Muscle of leg (tissue), 11 donors: ENCODE data around the gene SSBP3. TPM values are rescaled to one million over a fixed set of nuclear protein-coding genes. Genes with fewer than 3 reads are reported as not detected.
A peak's percentile ranks its signal among the peaks of the same experiment; 100 is the strongest.

Source experiments
- DNase-seq: peaks from one replicate; pipeline ENCODE4 v3.0.0; 2013
- H3K27ac ChIP-seq: one replicate; pipeline ENCODE4 v1.5.1; 2013; ENCODE audit warnings: mild to moderate bottlenecking, low read length, control low read depth
- H3K27me3 ChIP-seq: one replicate; pipeline ENCODE4 v1.6.1; 2013; ENCODE audit warnings: low read length; ENCODE audit not compliant: control insufficient read depth, insufficient read depth
- H3K36me3 ChIP-seq: one replicate; pipeline ENCODE4 v1.6.1; 2013; ENCODE audit warnings: low read length; ENCODE audit not compliant: control insufficient read depth, insufficient read depth
- H3K4me1 ChIP-seq: one replicate; pipeline ENCODE4 v1.6.1; 2013; ENCODE audit warnings: low read length; ENCODE audit not compliant: control insufficient read depth, insufficient read depth
- H3K4me3 ChIP-seq: one replicate; pipeline ENCODE4 v1.5.1; 2013; ENCODE audit warnings: low read length, control low read depth
- H3K9me3 ChIP-seq: replicated peaks from 2 replicates; pipeline ENCODE4 v1.6.1; 2013; ENCODE audit warnings: low read depth, low read length; ENCODE audit not compliant: control insufficient read depth
- WGBS: methylation state at CpG from one replicate; pipeline ENCODE4 v1.1.5; 2013; ENCODE audit warnings: missing lambda C conversion rate; ENCODE audit not compliant: insufficient coverage; 5-methylcytosine and 5-hydroxymethylcytosine counted together
- polyA plus RNA-seq, 8 donors: library from polyadenylated mRNA; unstranded; fragments of 120-200 nt; gene quantifications; one replicate each; pipeline versions ENCODE4 v1.2.1 to v1.2.3, GENCODE V29; 2013; ENCODE audit warnings: inconsistent platforms in 1 of 8, low replicate concordance in 1 of 8; ENCODE audit not compliant: insufficient read length in 8 of 8, insufficient read depth in 1 of 8
- total RNA-seq: library from RNA; stranded (reverse); fragments of 120-200 nt; gene quantifications from one replicate; pipeline ENCODE4 v1.2.4, GENCODE V29; 2013

SSBP3 gene
- total and polyA plus RNA-seq, 9 donors = 14.9 to 63.8 (median 54.2) TPM

DNA sequence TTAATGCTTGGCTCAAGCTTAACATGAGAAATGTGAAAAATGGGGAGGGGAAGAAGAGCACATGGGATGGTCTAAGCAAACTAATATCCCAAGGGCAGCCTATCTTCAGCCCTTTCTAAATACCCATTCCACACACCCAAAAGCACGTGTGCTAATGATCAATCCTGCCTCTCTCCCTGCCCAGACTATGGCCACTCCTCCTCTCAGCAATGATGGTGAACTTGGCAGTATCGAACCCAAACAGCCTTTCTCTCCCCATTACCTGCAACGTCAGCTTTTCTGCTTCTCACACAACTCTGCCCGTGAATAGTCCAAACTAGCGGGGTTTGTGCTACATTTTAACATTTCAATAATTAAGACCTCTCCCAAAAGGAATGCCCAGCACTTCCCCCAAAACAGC, 41.6 kb downstream of the SSBP3 start:
- Histone ChIP-seq H3K36me3 (peaks cover 2% of the 10 kb centered on the region), H3K9me3 (no peaks in the 10 kb centered on the region), H3K4me3 (no peak overlapping the region), H3K27ac (no peak overlapping the region), H3K27me3 (no peaks in the 10 kb centered on the region), H3K4me1 (peaks cover 12% of the 10 kb centered on the region)
- DNase-seq = no peak
- WGBS = 70% methylated on average over 3 of the region's 5 CpGs

DNA sequence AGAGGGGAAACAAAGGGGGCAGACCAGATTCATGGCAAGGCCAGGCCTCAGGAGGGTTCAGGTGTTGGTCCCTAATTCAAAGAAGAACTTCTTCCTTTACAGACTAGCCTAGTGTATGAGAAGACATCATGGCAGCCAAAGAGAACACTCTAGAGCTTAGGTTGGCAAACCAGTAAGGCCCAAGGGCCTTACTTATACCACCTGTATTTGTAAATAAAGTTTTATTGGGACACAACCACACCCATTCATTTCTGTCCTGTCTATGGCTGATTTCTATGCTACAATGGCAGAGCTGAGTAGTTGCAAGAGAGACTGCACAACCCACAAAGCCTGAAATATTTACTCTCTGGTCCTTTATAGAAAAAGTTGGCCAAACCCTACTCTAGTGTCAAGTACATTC, 42.3 kb downstream of the SSBP3 start:
- Histone ChIP-seq H3K36me3 (peaks cover 2% of the 10 kb centered on the region), H3K27ac (no peak overlapping the region), H3K4me1 (peaks cover 12% of the 10 kb centered on the region), H3K9me3 (no peaks in the 10 kb centered on the region), H3K27me3 (no peaks in the 10 kb centered on the region), H3K4me3 (no peak overlapping the region)
- no peak for DNase-seq

DNA sequence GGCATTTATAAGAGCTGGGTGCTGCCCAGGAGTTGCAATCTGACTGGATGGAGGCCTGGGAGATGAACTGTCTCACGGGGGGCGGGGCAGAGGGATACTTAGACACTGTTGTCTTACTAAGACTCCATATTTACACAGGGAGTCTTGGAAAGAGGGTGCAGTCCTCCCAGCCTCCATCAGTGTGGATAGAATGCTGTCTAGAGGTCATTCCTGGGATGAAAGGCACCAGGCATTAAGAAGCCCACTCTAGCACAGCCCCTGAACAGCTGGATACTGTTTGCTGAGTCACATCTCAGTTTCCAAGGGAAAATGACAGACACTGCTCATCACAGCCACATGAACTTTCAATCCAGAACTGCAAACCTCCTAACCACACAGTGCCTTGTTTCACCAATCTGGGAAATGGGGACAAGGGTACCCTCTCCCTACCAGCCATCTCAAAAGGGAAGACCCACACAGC, 43.3 kb downstream of the SSBP3 start:
- no CpG with 5 or more reads among the region's 2 CpGs for WGBS
- no peaks in the 10 kb centered on the region for H3K27me3 ChIP-seq
- H3K4me3 ChIP-seq = no peak overlapping the region
- peaks cover 12% of the 10 kb centered on the region for H3K4me1 ChIP-seq
- H3K27ac ChIP-seq = no peak overlapping the region
- H3K9me3 ChIP-seq = no peaks in the 10 kb centered on the region
- no peak for DNase-seq
- peaks cover 5% of the 10 kb centered on the region for H3K36me3 ChIP-seq

DNA sequence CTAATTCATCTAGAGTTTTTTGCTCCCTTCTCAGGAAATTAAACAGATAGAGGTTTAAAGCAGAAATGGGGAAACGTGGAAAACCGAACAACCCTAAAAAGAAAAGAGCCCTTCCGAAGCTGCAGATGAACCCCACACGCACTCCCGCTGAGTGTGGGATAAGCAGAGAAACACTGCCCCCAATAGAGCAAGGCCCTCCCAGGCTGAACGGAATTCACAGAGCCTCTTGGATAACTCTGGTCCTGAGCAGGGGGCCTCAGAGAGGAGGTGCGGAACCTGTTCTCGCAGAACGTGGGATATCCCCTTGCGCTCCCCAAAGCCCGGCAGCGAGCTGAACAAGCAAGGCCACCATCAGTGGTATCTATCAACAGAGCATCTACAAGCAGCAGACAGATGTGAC, 44.9 kb downstream of the SSBP3 start:
- no peaks in the 10 kb centered on the region for H3K27me3 ChIP-seq
- H3K9me3 ChIP-seq = no peaks in the 10 kb centered on the region
- peak; percentile 67 for DNase-seq
- 29% methylated on average over 10 of the region's 12 CpGs for WGBS
- H3K27ac ChIP-seq = no peak overlapping the region
- H3K4me1 ChIP-seq = peaks cover 23% of the 10 kb centered on the region
- H3K36me3 ChIP-seq = peaks cover 10% of the 10 kb centered on the region
- H3K4me3 ChIP-seq = no peak overlapping the region

DNA sequence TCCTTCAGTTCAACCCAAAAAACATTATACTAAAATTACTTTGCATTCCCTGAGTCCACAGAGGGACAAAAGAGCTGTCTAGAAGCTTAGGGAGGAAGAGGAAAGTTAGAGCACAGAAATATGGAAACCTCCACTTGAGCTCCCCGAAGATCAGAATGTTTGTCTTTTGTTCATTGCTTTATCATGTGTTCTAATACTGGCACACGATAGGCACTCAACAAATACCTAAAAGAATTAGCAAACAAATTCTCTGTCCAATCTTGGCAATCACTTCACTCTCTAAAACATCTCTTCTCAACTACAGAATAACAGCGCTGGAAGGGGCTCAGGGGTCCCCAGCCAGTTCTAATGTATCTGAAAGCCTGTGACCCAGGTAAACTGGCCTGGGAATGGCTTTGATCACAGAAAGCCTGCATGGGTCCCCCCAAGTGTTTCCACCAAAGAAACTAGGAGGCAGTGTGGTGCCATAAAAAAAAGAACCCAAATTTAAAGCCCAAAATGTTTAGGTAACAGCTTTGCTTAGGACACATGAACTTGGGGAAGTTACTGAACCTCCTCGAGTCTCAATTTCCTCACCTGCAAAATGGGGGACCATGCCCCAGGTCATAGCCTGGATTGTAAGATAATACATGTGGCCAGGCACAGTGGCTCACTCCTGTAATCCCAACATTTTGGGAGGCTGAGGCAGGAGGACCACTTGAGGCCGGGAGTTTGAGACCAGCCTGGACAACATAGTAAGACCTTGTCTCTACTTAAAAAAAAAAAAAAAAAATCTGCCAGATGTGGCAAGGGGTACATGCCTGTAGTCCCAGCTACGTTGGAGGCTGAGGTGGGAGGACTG, 45.8 kb downstream of the SSBP3 start:
- no peak overlapping the region for H3K4me3 ChIP-seq
- DNase-seq = no peak
- peaks cover 33% of the 10 kb centered on the region for H3K4me1 ChIP-seq
- no peaks in the 10 kb centered on the region for H3K9me3 ChIP-seq
- WGBS = 76% methylated on average over 2 of the region's 6 CpGs
- H3K36me3 ChIP-seq = peaks cover 10% of the 10 kb centered on the region
- H3K27ac ChIP-seq = no peak overlapping the region
- no peaks in the 10 kb centered on the region for H3K27me3 ChIP-seq

DNA sequence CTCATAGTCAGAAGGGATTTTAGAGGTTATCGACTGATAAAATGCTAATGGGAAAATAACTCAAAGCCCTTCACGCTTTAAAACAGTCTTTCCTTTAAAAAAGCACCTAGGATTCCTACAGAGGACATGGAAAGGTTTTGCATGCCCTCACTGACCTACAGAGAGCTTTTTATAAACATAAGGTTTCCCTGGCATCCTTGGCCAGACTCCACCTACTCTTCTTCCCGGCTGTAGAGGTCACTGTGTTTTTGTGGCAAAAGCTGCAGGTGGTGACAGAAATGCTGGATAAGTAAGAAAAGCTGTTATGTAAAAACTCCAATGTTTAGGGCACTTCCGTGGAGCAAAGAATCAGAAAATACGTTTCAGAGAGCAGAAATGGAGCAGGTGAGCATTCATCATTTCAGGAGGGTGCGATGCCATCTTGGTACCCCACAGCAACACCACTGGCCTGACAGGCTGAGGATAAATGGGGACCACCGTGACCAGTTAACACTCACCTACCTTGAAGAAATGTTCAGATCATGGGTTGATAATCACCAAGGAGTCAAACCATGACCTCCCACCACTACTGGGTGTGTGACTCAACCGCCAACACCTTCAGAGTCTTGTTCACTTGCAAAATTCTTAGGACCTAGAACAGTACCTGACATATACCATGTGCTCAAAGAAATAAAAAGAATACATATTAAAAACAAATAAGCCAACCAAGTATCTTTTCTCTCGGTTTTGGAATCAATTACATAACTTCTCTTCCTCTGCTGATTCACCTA, 46.6 kb downstream of the SSBP3 start:
- Histone ChIP-seq H3K27me3 (no peaks in the 10 kb centered on the region), H3K4me1 (peaks cover 33% of the 10 kb centered on the region), H3K9me3 (no peaks in the 10 kb centered on the region), H3K27ac (no peak overlapping the region), H3K36me3 (peaks cover 10% of the 10 kb centered on the region), H3K4me3 (no peak overlapping the region)
- no peak for DNase-seq
- 74% methylated on average over 5 of the region's 9 CpGs for WGBS

DNA sequence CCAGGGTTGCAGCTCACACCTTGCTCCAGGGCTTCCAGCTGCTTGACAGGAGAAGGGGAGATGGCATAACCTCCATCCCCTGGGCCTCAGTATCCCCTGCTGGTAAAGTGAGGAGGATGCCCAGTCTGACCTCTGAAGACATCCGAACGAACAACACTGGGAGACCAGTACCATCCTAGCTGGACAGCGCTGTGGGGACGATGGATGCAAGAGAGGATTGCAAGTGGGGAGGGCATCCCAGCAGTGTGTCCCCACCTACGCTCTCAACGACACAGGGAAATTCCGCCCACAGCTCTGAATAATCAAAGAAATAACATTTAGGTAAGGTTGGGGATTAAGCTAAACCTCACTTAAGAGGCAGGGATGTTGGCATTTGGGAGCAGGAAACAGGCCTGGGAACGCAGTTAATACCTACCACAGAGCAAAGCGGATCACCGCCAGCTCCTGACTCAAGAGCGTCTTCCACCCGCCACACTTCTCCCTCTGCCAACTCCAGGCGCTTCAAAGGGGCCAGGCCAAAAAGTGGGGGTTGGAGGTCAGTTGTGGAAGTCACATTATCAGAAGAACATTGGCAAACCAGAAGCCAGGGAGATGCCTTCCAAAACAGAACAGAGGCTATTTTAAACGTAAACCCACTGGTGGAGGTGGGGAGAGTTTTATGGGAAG, 47.6 kb downstream of the SSBP3 start:
- 83% methylated on average over 6 of the region's 14 CpGs for WGBS
- Histone ChIP-seq H3K27ac (no peak overlapping the region), H3K4me1 (peaks cover 37% of the 10 kb centered on the region), H3K4me3 (no peak overlapping the region), H3K36me3 (peaks cover 10% of the 10 kb centered on the region), H3K27me3 (no peaks in the 10 kb centered on the region), H3K9me3 (no peaks in the 10 kb centered on the region)
- peak; percentile 69 for DNase-seq

DNA sequence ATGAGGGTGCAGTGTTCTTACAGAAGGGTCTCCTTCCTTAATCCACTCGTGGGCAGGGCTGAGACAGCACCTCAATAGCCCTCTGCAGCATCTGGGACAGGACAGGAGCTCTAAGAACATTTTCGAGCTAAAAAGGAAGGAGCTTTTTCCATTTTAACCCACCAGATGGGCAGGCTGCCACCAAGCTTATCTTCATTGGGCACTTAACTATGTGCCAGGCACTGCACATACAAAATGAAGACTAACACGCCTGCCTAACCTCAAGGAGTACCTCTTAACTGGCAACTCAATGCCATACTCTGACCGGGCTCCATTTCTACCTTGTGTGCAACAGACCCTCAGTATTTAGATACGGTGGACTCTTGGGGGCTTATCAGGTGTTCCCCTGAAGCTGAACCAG, 48.2 kb downstream of the SSBP3 start:
- H3K36me3 ChIP-seq = peaks cover 10% of the 10 kb centered on the region
- H3K4me1 ChIP-seq = peaks cover 37% of the 10 kb centered on the region
- H3K27ac ChIP-seq = no peak overlapping the region
- H3K4me3 ChIP-seq = no peak overlapping the region
- 78% methylated on average over 4 of the region's 5 CpGs for WGBS
- H3K9me3 ChIP-seq = no peaks in the 10 kb centered on the region
- no peak for DNase-seq
- no peaks in the 10 kb centered on the region for H3K27me3 ChIP-seq

DNA sequence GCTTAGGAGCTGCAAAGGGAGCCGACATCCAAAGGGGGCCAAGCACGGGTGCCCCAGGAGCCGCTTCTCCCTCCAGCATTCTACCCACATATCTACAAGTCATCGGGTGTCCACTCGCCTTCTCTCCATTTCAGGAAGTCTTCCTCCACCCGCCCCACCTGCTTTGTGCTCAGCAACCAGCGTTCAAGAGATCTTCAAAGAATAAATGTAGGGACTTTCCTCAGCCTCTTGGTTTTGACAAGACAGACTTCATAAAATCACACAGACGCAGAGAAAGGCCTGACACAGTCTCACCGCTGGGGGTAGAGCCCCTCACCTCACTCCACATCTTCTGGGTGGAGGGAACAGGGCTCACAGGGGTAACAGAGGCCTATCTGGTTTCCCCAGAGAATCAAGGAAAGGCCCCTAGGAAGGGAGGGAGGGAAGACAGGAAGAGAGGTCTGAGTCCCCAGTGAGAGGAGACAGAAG, 49.5 kb downstream of the SSBP3 start:
- H3K9me3 ChIP-seq = no peaks in the 10 kb centered on the region
- no peak overlapping the region for H3K4me3 ChIP-seq
- peaks cover 35% of the 10 kb centered on the region for H3K4me1 ChIP-seq
- H3K27ac ChIP-seq = peak overlapping the region; percentile 6
- 75% methylated on average over 5 of the region's 9 CpGs for WGBS
- no peaks in the 10 kb centered on the region for H3K27me3 ChIP-seq
- no peak for DNase-seq
- H3K36me3 ChIP-seq = peaks cover 10% of the 10 kb centered on the region
